Measurements from ENCODE around the gene GABRP. TPM values are rescaled to one million over a fixed set of nuclear protein-coding genes. Genes with fewer than 3 reads are reported as not detected.

The GABRP gene
- total and polyA plus RNA-seq, 2 donors (not counting 3 experiments of a cell fraction or from before 2014, with no cell fraction given): 0.66 to 3.0 TPM

DNA sequence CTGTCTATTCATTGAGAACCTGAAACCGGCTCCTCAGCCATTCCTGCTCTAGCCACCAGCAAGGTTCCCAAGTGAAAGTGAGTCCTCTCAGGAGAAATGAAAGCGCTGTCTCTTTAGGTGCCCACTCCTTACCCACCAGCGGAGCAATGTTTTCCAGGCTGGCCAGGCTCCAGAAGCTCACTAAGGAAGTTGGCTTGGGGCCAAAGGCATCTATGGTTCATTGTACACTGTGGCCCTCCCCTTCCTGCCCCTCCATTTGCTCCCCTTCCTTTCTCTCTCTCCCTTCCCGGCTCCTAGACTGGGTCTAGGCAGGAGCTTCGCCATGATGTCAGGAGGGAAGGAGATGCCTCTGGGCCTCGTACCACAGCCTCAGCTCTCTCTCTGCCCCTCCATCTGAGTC lies 1.1 kb upstream of the GABRP start:
- Histone ChIP-seq H3K79me2 (ENCODE audit: control insufficient read depth, insufficient read depth, low read length) (no peaks in the 10 kb centered on the region), H3K4me1 (ENCODE audit: control insufficient read depth, extremely low read depth, insufficient read depth, low read length) (peaks cover 6% of the 10 kb centered on the region), H3K27ac (ENCODE audit: insufficient read depth, low read depth, low read length) (no peak overlapping the region), H3K4me3 (replicated peaks in 1 of 3; ENCODE audit: insufficient read depth in 1 of 3, low read depth in 1 of 3, low read length in 3 of 3) (no peak overlapping the region), H2AFZ (ENCODE audit: low read depth, low read length) (peak overlapping the region; percentile 98), H3K27me3 (ENCODE audit: control insufficient read depth in 2 of 2, insufficient read depth in 2 of 2, low read length in 2 of 2) (no peaks in the 10 kb centered on the region), H3K9me3 (replicated peaks; ENCODE audit: control insufficient read depth, insufficient read depth, low read length) (no peaks in the 10 kb centered on the region), H3K36me3 (ENCODE audit: control insufficient read depth in 2 of 2, extremely low read depth in 1 of 2, insufficient read depth in 2 of 2, low read length in 2 of 2) (no peaks in the 10 kb centered on the region), H3K9me1 (replicated peaks; ENCODE audit: control insufficient read depth, extremely low read depth, insufficient read depth, low read length) (no peaks in the 10 kb centered on the region), H3K9ac (replicated peaks; ENCODE audit: extremely low read depth, insufficient read depth, low read length) (no peak overlapping the region), H4K20me1 (replicated peaks; ENCODE audit: control insufficient read depth, extremely low read depth, insufficient read depth, low read length) (no peaks in the 10 kb centered on the region), H3K4me2 (ENCODE audit: insufficient read depth, low read length) (peak overlapping the region; percentile 22)
- no peak for TF ChIP-seq JUN (IDR thresholded peaks at IDR 0.05; ENCODE audit: borderline replicate concordance, insufficient read depth, insufficient read length, low read depth)
- TF ChIP-seq, protein P1, sequence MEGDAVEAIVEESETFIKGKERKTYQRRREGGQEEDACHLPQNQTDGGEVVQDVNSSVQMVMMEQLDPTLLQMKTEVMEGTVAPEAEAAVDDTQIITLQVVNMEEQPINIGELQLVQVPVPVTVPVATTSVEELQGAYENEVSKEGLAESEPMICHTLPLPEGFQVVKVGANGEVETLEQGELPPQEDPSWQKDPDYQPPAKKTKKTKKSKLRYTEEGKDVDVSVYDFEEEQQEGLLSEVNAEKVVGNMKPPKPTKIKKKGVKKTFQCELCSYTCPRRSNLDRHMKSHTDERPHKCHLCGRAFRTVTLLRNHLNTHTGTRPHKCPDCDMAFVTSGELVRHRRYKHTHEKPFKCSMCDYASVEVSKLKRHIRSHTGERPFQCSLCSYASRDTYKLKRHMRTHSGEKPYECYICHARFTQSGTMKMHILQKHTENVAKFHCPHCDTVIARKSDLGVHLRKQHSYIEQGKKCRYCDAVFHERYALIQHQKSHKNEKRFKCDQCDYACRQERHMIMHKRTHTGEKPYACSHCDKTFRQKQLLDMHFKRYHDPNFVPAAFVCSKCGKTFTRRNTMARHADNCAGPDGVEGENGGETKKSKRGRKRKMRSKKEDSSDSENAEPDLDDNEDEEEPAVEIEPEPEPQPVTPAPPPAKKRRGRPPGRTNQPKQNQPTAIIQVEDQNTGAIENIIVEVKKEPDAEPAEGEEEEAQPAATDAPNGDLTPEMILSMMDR (IDR thresholded peaks at IDR 0.05; ENCODE audit: extremely low read depth in 1 of 2, insufficient read depth in 1 of 2, low read depth in 1 of 2, low read length in 2 of 2): no peak
- no peak for TF ChIP-seq GATA2 (IDR thresholded peaks at IDR 0.05; ENCODE audit: insufficient read depth, insufficient read length, low read depth, low read length)
- TF ChIP-seq FOS (IDR thresholded peaks at IDR 0.05; ENCODE audit: borderline replicate concordance, insufficient read depth, low read length): no peak
- no peak for TF ChIP-seq POLR2A (IDR thresholded peaks at IDR 0.05; ENCODE audit: low read depth, low read length)
- no peak for TF ChIP-seq POLR2AphosphoS5 (IDR thresholded peaks at IDR 0.05; ENCODE audit: insufficient read depth, low read depth, low read length)
- no peak for TF ChIP-seq EZH2 (IDR thresholded peaks at IDR 0.05; ENCODE audit: borderline replicate concordance, low read depth, low read length, severe bottlenecking)
- TF ChIP-seq, protein P2, sequence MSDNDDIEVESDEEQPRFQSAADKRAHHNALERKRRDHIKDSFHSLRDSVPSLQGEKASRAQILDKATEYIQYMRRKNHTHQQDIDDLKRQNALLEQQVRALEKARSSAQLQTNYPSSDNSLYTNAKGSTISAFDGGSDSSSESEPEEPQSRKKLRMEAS (IDR thresholded peaks at IDR 0.05; ENCODE audit: insufficient read depth, insufficient read length): no peak
- no peak for TF ChIP-seq MYC (IDR thresholded peaks at IDR 0.05; ENCODE audit: low read depth, low read length)
- FAIRE-seq (peak; percentile 97), DNase-seq (ENCODE audit: low read depth, low spot score) (peak; percentile 71)
- ChIA-PET CTCF (interaction anchor here (1.3 to 14.8 kb wide), 2 partner anchors 9 to 36 kb away, joined by 5 to 452 read pairs; no protein-coding TSS in a partner anchor), POLR2A (no interaction called here)
- no TSS peak for BruUV-seq (replicated peaks)
- intact Hi-C loops (cut with micrococcal nuclease) (no loop called here), dilution Hi-C loops (cut with MboI; ENCODE audit: extremely low pct_ligation_motif_present, low sequenced_read_pairs) (no loop called here)

Measured in endothelial cell of umbilical vein (primary cell).